Measurements from ENCODE around the gene IGF1R.

DNA sequence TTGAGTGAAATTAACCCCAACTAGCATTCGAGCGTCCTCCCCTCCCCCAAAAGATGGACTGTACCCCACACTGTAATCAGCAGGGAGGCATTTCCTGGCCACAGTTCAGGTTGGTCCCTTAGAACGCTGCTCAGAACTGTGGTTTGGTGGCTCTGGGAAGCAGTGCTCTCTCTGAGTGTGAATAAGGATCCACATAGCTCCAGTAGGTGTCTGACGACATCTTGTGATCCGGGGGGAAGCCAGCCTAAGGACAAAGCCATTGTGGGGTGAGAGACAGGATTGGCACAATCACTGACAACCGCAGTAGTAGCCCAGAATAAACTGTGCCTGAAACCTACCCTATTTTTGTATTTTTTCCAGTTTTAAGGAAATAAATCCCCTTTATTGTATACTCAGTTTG, 125.3 kb downstream of the IGF1R start:
- TF ChIP-seq POLR2AphosphoS5 (IDR thresholded peaks at IDR 0.05), result no peak
- no peak for TF ChIP-seq POLR2A (IDR thresholded peaks at IDR 0.05)
- TF ChIP-seq, protein P1, sequence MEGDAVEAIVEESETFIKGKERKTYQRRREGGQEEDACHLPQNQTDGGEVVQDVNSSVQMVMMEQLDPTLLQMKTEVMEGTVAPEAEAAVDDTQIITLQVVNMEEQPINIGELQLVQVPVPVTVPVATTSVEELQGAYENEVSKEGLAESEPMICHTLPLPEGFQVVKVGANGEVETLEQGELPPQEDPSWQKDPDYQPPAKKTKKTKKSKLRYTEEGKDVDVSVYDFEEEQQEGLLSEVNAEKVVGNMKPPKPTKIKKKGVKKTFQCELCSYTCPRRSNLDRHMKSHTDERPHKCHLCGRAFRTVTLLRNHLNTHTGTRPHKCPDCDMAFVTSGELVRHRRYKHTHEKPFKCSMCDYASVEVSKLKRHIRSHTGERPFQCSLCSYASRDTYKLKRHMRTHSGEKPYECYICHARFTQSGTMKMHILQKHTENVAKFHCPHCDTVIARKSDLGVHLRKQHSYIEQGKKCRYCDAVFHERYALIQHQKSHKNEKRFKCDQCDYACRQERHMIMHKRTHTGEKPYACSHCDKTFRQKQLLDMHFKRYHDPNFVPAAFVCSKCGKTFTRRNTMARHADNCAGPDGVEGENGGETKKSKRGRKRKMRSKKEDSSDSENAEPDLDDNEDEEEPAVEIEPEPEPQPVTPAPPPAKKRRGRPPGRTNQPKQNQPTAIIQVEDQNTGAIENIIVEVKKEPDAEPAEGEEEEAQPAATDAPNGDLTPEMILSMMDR (IDR thresholded peaks at IDR 0.05), result no peak
- TF ChIP-seq EP300 (IDR thresholded peaks at IDR 0.05), result no peak

Measured in suprapubic skin (tissue), 4 donors.